HG02798 (cell line): Measurements from ENCODE around the gene CACNB2.

Experiments
- ATAC-seq: cut with Tn5 transposase; IDR thresholded peaks from one replicate; pipeline ENCODE4 v1.9.1; 2021; ENCODE audit warnings: mild to moderate bottlenecking; ENCODE audit not compliant: unreplicated experiment, poor library complexity

CACNB2 gene

DNA sequence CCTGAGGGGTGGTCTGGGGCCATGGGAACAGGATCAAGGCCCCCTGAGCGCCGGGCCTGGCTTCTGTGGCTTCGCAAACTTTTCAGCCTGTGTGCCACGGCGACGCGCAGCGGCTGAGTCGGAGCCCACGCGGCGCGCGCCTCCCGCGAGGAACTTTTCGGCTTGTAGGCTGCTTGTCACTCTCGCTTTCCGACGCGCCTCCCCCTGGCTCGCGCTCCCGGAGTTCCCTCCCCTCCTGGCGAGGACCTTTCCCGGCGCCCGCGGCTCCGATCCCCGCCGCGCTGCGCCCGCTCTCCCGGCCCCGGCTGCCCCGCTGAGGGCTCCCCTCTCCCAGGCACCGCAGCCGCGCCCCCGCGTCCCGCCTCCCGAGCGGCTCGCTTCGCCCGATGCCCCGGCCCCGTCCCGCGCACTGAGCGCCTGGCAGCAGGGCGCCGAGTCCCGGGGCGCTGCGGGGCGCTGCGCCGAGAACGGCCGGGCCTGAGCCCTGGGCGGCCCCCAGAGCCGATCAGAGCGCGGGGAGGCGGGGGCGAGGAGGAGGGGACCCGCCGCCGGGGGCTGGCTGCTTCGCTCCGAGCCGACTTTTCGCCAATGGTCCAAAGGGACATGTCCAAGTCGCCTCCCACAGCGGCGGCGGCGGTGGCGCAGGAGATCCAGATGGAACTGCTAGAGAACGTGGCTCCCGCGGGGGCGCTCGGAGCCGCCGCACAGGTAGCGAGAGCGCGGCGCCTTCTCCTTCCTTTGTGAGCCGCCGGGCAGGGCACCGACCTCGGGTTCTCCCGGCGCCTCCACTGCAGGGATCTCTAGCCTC is at the start of gene CACNB2:
Gene CACNB2 (plus strand): TSS at position 276 of the 808 bp plus-strand sequence.
- ATAC-seq: no peak

DNA sequence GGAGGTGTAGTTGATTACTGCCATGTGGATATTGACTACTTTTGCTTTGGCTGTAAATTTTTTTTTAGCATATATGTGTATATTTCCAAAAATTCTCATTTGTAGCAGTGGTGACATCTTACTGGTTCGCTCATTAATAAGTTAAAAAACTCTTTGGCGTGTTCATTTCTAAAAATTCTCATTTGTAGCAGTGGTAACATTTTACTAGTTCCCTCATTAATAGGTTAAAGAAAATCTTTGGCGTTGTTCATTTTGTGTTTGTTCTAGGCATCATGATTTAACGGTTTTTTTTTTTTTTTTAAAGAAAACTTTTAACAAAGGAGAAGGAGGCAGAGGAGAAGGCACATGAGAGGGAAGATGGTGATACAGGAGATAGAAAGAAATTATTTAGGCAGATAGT is 45.9 kb upstream of the CACNB2 start:
- no peak for ATAC-seq

DNA sequence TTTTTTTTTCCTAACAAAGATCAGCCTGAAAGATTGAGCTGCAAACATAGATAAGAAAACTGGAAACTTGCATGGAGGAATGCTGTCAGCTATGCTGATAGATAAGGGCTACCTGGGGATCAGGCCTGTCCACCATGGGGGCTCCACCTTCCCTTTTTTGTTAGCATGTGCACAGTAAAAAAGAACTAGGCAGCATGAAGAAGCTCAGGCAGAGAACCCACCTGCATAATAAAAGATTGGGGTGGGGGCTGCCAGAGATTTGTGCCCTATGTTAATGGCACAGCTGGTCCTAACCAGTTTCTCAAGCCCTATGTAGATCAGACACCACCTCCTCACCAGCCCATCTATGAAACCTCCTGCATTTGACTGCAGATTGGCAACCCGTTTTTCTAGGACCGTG is 45.4 kb upstream of the CACNB2 start:
- no peak for ATAC-seq

DNA sequence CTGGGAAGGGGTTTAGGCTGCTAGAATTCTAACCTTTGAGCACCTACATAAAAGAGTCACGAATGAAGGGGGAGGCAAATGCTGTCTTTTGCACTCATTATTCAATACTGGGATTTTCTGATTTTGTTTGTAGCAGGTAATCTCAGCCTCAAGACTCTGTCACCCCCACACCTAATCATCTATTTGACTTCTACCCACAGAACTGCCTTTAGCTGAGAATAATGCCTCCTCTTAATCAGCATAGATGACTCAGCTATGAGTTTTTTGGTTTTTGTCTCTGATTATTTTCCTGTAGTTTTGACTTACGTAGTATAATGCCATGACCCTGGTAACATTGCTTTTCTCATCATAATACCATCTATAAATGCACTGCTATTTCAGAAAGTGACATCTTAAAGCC is 42.7 kb upstream of the CACNB2 start:
- no peak for ATAC-seq

DNA sequence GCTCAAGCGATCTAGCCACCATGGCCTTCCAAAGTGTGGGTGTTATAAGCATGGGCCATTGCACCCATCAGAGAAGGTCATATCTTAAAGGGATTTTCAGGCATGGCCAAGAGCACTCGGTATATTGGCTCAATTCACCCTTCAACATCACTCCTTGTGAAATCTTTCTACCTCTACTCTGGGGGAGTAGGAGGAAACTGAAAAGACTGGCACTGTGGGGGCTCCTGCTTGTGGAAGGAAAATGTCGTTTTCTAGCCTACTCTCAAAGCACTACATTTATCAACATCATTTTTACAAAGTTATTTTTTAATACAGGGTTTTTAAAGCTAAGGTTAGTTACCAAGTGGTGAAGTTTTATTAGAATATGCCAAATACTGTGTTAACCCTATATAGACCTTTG is 42.0 kb upstream of the CACNB2 start:
- ATAC-seq: no peak

DNA sequence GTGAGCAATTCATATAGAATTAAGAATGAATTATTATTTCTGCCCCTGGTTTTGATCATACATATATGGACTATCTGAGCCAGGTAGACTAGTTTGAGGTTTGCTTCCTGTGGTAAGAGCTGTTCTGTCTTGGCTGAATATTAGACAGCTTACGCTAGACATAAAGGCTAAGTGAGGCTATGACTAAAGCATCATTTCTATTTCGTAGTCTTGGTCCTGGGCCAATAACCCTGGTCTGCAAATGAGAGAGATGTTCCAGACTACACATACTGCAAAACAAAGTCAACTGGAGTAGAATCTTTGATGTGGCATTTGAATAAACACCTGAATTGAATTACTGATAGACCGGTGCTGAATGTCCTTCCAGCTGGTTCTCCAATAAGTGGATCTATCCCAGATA is 40.8 kb upstream of the CACNB2 start:
- no peak for ATAC-seq

DNA sequence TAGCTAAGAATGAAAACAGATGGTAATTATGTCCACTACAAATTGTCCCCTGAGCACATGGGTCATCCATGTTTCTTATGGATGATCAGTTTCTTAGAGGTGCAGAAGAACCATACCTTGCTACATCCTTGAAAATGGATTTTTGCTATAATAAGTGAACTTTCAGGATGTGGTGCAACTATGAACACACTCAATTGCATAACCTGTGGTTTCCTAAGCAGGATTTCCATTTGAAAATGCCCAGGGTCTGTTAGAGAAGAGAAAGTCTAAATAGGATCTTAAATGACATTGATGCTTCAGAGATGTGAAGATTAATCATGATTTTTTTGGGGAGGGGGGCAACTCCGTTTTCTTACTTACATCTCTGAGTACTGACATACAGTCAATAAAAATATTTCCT is 39.6 kb upstream of the CACNB2 start:
- ATAC-seq: no peak

DNA sequence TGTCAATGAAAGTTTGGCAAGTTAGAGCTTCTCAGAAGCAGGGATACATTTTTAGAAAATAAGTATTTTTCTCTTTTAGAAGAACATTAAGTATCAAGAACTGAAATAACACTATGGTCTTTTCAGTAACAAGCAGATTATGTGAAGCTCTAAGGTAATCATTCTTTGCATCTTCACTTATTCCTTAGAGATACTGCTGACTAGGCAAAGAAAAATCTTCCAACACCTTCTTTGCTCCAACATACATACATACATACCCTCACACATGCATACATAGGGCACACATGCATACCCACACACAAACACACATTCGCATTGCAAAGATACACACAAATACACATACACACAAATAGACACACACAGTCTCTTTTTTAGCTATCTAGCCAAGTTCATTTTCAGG is 37.8 kb upstream of the CACNB2 start:
- no peak for ATAC-seq

DNA sequence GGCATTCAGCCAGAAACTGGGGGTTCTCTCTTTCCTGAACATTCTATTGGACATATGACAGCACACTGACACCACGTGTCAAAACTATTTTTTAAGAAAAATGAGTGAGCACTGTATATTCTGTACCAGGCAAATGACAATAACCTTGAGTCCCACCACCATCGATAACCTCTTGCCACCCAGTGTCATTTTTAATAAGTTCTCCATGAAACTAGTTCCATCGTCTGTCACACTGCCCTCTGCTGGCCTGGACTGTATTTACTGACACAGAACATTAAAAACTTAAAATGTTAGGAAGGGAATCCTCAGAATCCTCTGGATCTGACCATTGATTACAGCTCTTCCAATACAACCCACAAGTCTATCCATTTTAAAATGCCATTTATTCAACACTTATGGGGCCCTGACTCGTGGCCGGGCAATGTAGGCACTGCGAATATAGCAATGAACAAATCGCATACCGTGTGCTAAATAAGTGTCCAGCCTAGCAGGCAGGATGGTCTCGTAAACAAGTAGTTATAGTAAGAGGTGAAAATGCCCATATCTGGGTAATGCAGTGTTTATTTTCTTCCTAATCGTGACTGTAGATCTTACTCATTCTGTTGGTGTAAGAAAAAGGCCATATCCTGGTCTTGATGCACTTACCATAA is 35.9 kb upstream of the CACNB2 start:
- ATAC-seq: peak; percentile 40

DNA sequence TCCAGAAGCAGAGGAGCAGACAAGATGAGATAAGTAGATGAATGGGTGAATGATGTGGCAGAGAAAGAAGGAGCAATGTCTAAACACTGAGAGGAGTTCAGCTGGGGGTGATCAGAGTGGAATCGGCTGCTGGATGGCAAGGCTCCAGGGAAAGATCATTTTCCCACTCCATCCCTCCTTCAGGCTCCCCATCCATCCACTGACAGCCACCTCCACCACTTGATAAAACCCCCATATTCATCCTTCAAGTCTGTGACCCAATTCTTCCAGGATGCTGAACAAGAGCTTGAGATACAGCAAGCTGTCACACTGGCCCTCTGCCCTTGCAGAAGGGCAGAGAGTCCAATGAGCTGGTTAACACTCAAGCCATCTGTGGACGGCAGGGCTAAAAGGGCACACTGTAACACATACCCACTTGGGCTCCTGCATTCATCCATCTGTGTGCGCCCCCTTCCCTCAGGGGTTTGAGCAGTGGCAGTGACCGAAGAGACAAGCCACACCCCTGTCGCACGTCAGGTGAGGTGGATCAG is 30.8 kb upstream of the CACNB2 start:
- ATAC-seq: no peak

DNA sequence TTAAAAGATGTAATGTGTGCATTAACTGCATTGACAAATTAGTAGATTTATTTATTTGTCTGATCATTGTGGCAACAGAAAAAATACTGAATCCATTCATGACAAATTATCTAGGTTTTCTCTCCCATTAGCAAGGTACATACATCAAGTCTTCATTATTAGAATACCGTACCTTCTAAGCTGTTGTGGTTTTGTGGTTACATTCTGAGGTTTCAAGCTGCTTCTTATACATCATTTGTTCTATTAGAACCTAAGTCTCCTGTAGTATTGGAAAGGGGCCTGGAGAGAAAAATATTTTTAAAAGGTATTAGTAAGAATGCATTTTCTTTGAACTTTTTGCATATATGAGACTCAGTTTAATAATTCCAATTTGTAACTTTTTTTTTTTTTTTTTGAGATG is 26.3 kb upstream of the CACNB2 start:
- ATAC-seq: no peak

DNA sequence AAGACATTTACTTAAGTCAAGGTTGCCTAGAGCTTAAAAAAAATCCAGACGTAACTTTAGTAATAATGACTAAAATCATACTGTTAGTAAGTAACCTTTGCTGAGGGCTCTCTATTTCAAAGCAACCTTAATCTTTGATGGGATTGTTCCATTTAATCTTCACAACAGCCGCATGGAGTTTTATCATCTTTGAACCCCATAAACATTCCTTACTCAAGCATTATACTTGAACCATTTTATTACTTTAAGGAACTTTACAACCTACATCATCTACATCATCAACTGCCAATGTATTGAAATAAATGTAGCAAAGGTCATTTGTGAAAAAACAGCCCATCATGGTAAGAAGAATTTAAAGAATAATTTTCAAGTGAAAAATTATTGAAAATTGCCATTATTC is 22.9 kb upstream of the CACNB2 start:
- no peak for ATAC-seq

DNA sequence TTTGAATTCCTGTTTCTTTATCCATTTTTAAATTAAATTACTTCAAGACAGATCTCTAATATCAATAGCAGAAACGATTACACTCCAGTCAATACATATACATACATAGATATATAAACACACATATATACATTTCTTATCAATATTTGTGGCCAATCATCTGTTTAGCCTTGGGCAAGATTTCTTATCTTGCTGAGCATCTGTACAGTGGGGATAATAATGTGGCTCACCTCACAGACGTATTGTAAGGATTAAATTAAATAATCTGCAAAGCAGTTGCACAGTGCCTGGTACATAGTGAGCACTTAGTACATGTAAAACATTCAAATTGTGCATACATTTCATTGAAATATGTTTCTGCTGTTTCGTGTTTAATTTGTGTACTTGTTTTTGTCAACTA is 17.5 kb upstream of the CACNB2 start:
- no peak for ATAC-seq

DNA sequence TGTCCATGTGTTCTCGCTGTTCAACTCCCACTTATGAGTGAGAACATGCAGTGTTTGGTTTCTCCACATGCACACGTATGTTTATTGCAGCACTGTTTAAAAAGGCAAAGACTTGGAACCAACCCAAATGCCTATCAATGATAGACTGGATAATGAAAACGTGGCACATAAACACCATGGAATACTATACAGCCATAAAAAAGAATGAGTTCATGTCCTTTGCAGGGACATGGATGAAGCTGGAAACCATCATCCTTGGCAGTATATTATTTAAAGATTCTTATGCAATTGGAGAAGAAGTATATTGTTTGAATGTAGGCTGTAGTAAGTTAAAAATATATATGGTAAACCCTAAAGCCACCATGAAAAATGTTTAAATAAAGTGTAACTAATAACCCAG is 7.2 kb upstream of the CACNB2 start:
- no peak for ATAC-seq

DNA sequence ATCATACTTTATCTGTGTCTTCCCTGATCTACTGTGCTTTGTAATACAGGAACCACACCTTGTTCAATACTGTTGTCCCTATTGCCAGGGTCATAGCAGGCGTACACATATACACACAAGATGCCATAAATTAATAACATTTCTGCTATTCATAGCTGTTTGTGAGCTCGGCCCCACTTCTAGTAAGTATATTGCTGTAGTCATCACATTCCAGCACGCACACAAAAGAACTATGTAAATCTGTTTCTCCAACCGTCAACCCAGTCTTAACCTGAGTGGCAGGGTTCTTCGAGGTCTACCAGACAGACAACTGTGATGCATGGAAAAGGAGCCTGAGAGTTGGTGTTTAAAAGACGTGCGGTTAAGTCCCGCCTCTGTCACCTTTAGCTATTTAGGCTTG is 5.7 kb upstream of the CACNB2 start:
- no peak for ATAC-seq

DNA sequence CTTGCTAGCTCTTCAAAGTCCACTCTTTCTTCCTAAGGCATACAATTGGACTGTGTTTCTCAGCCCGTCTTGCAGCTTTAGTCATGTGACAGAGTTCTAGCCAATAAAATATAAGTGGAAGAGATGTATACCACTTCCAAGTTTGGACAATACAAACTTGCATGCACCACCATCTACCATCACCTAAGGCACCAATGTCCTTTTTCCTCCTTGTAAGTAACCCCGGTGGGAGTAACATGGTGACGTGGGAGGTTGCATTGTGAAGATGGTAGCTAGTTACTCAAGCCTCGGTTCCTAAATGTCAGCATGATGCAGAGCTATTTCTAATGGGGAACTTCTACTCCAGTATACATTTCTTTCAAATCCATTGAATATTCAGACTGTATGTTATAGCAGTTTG is 5.3 kb upstream of the CACNB2 start:
- no peak for ATAC-seq

DNA sequence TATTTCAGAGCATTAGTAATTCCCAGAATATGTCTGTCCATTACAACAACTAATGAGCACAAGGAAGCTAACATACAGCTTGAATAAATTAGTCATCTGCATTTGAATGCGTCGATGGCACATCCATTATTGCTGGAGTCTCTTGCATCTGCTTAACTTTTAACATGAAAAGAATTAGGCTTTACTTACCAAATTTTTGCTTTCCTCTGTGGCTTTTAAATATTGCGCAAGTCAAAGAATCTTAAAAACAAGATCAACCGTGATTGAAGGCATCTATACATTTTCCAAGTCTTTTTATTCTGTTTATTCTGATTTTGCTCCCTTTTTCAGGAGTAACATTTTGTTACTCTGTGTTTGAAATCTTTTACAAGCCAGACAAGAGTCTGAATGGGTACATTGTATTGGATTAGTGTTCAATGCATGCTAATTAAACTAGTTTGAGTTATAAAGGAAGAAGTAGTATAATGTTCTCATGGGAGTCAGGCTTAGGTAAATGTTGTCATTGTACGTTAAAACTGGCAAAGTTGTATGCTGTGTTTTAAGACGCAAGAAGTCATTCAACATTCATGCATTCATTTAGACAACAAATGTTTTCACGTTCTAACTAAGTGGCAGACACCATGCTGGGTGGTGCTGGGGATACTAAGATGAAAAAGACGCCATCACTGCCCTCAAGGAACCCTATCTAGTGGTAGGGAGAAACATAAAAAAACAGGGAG is 4.0 kb upstream of the CACNB2 start:
- no peak for ATAC-seq

DNA sequence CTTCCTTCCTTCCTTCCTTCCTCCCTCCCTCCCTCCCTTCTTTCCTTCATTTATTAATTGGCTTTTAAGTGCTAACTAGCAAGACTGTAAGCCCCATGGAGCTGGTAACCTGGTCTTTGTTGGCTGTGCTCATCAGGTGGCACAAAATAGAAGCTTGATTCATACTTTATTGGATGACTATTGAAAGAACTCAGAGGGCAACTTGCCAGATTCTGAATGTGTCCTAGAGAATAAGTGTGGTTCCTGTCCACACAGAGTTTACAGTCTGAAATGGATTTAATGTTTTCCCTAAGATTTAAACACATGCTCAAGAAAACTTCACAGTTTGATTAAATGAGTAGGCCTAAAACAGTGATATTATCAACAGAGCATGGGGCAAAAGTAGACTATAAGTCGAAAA is 3.1 kb upstream of the CACNB2 start:
- ATAC-seq: no peak

DNA sequence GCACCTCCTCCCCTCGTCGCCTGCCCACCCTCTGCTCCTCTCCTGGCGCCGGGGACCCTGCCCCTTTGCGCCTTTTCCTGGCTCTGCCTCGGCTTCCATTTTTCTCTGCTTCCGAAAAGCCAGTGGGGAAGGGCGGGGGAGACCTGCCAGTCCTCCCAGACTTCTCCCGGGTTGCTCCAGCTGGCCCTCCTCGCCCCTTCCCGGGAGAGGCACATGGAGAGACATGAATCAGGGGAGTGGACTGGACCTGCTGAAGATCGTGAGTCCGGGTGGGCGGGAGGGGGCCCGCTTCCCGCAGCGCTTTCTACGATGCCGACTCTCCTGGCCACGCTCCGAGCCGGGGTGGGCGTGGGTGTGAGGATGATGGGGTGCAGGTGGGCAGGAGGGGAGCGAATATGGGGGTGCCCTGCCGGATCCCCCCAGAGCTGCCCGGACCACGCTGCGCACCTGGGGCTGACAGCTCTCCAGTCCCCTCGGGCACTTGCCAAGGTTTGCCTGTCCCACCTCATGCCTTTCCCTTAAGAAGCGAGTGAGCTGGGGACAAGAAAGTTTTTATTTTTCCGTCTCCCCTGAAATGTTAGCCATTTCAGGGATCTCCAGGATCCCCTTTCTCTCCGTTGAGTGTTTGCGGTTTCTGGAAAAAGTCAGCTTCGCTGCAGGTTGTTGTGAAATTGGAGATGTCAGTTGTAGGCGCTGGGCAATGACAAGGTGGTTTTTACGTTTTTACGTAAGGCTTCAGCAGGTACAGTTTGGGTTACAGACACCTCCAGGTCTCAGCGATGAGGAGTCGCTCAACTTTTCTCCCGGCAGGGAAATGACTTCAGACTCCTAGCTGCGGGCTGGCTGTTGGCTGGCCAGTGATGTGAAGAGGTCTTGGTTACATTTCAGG is 977 bp downstream of the CACNB2 start:
- no peak for ATAC-seq

DNA sequence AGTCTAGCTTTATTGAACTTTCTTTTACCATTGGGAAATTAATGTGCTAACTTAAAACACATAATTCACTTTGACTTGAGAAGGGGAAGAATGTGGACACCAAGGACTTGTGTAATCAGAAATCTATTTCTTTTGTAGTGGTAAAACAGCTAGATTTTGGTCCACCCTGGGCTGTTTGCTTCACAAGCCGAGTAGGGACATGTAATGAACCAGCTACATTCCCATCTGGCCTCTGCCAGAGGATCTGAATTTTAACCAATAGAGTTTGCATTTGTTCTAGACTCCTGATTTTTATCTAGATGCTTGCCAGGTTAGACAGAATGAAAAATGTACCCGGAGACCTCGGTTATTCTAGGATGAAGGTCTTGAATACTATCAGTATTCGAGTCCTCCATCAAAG is 1.9 kb downstream of the CACNB2 start:
- no peak for ATAC-seq
